Kidney (tissue), 14 donors: ENCODE data around the gene LHX1. TPM values are rescaled to one million over a fixed set of nuclear protein-coding genes. Genes with fewer than 3 reads are reported as not detected.
A peak's percentile ranks its signal among the peaks of the same experiment; 100 is the strongest.

ENCODE experiments used
- DNase-seq, 5 donors: peaks; one replicate each; pipeline ENCODE4 v3.0.0-alpha.2; 2013 to 2020
- FAIRE-seq: peaks from 2 replicates; lab custom pipeline; 2012; peaks lifted over from hg19 to GRCh38; lab: Jason Lieb, UNC
- H3K27ac ChIP-seq, 2 donors: one replicate each; pipeline ENCODE4 v1.7.0; 2013; ENCODE audit warnings: low read depth in 2 of 2, low read length in 2 of 2, inconsistent platforms in 1 of 2
- H3K27me3 ChIP-seq: one replicate; pipeline ENCODE4 v1.7.1; 2013; ENCODE audit warnings: low read length, inconsistent platforms; ENCODE audit not compliant: control insufficient read depth, insufficient read depth
- H3K36me3 ChIP-seq, 3 donors: one replicate each; pipeline versions ENCODE4 v1.7.0 to v1.7.1; 2013; ENCODE audit warnings: low read length in 3 of 3, control low read depth in 1 of 3, inconsistent platforms in 1 of 3; ENCODE audit not compliant: insufficient read depth in 3 of 3, control insufficient read depth in 2 of 3
- H3K4me1 ChIP-seq, 3 donors: one replicate each; pipeline versions ENCODE4 v1.7.0 to v1.7.1; 2013; ENCODE audit warnings: low read length in 3 of 3, inconsistent platforms in 1 of 3, low read depth in 1 of 3; ENCODE audit not compliant: control insufficient read depth in 2 of 3, insufficient read depth in 2 of 3
- H3K4me3 ChIP-seq, 3 donors: one replicate each; pipeline versions ENCODE4 v1.7.0 to v1.8.1; 2013; ENCODE audit warnings: low read length in 3 of 3, control low read depth in 1 of 3, inconsistent platforms in 1 of 3
- H3K9ac ChIP-seq, 3 donors: one replicate each; pipeline versions ENCODE4 v1.7.0 to v1.7.1; 2013; ENCODE audit warnings: low read length in 3 of 3, control low read depth in 1 of 3, inconsistent platforms in 1 of 3
- H3K9me3 ChIP-seq, 3 donors: one replicate each; pipeline versions ENCODE4 v1.7.0 to v1.7.1; 2013; ENCODE audit warnings: low read length in 3 of 3, control low read depth in 1 of 3, inconsistent platforms in 1 of 3; ENCODE audit not compliant: control insufficient read depth in 2 of 3, insufficient read depth in 1 of 3
- CTCF ChIP-seq: IDR thresholded peaks from 3 replicates; pipeline ENCODE4 v1.5.1; 2012; ENCODE audit warnings: mild to moderate bottlenecking, moderate library complexity, borderline replicate concordance; ENCODE audit not compliant: insufficient read depth; ENCODE audit errors: extremely low read depth
- intact Hi-C: fragments of 100-400 bp; cut with DNase I; formaldehyde crosslinking; loops from one replicate; pipeline ENCODE4 v1.11.1; 2022
- polyA plus RNA-seq: library from polyadenylated mRNA; stranded (reverse); fragments of 350-450 nt; fragmentation: Illumina TruSeq; extraction: RNeasy Lipid Tissue Mini Kit (QIAGEN cat#74804); gene quantifications from one replicate; pipeline ENCODE4 v1.2.3, GENCODE V29; 2014; ENCODE audit warnings: low read depth, low replicate concordance; ENCODE audit not compliant: insufficient read depth
- total RNA-seq: library from RNA; stranded (reverse); fragmentation: NEBNext Ultra II Directional; extraction: Animal tissue kit (Norgen Biotek cat#: 25700); gene quantifications from one replicate; pipeline ENCODE4 v1.2.1, GENCODE V29; 2021
- donor health status: control.
- donor health status: control.
- donor health status: control.
- donor health status: control.
- donor health status: control.
- donor health status: DM: yes; HTN: yes; CAD: no.
- donor health status: Normal renal cell carcinoma (clear cell type).

LHX1 gene
- total and polyA plus RNA-seq, 2 donors from 2014 or later = 10.6 to 18.4 TPM

- no peak overlapping the region for H3K9ac ChIP-seq
- intact Hi-C loops = no loop called here
- no peak for FAIRE-seq
- H3K4me1 ChIP-seq = peaks cover 0 to 12% (median 0%) of the 10 kb centered on the region in 3 donors
- TF ChIP-seq CTCF = no peak
- no peaks in the 10 kb centered on the region for H3K9me3 ChIP-seq
- H3K27ac ChIP-seq = peak overlapping the region in 1 of 2 donors; percentile 54
- no peak overlapping the region for H3K4me3 ChIP-seq
- no peaks in the 10 kb centered on the region for H3K27me3 ChIP-seq
- no peaks in the 10 kb centered on the region for H3K36me3 ChIP-seq
- DNase-seq = no peak
Measured at GRCh38 chr17:36919407-36919968, 17.8 kb upstream of the LHX1 start.

- H3K9ac ChIP-seq = no peak overlapping the region
- H3K4me3 ChIP-seq = no peak overlapping the region
- H3K4me1 ChIP-seq = peaks cover 0 to 12% (median 0%) of the 10 kb centered on the region in 3 donors
- FAIRE-seq = no peak
- H3K27me3 ChIP-seq = no peaks in the 10 kb centered on the region
- DNase-seq = peak; percentile 48 to 72 (median 57)
- intact Hi-C loops = no loop called here
- peaks cover 0 to under 1% (median 0%) of the 10 kb centered on the region in 3 donors for H3K36me3 ChIP-seq
- no peaks in the 10 kb centered on the region for H3K9me3 ChIP-seq
- TF ChIP-seq CTCF = no peak
- peak overlapping the region; percentile 43 to 76 for H3K27ac ChIP-seq
Measured at GRCh38 chr17:36920032-36921005, 17.0 kb upstream of the LHX1 start.

GRCh38 chr17:36921095-36921851 is 16.0 kb upstream of the LHX1 start:
- Histone ChIP-seq H3K9me3 (no peaks in the 10 kb centered on the region), H3K36me3 (peaks cover 0 to 3% (median 0%) of the 10 kb centered on the region in 3 donors), H3K4me1 (peaks cover 0 to 12% (median 0%) of the 10 kb centered on the region in 3 donors), H3K9ac (no peak overlapping the region), H3K4me3 (no peak overlapping the region), H3K27ac (peak overlapping the region; percentile 75 to 76), H3K27me3 (no peaks in the 10 kb centered on the region)
- intact Hi-C loops = no loop called here
- FAIRE-seq (no peak), DNase-seq (peak; percentile 26 to 74 (median 65))
- no peak for TF ChIP-seq CTCF
